GM13977 (cell line): ENCODE results near the gene SCYL2.
"Not testable (repeated sequence)": the region's sequence is repeated elsewhere in the genome, so short reads cannot be mapped to it uniquely, and the experiment has no call there.

Experiments used
- DNase-seq: peaks from one replicate; pipeline ENCODE4 v3.0.0; 2012; ENCODE audit warnings: low spot score
- in situ Hi-C: fragments of 300-500 bp; cut with MboI; formaldehyde crosslinking; loops from one replicate; pipeline ENCODE4 v1.12.0; 2022; ENCODE audit warnings: low sequenced_read_pairs, low pct_unique_long_range_greater_than_20kb, mixed read lengths, inconsistent platforms; ENCODE audit not compliant: unreplicated experiment
- TF ChIP-seq, protein P1 (sequence below): IDR thresholded peaks from 2 replicates; pipeline ENCODE4 v1.5.1; 2012; ENCODE audit warnings: mild to moderate bottlenecking, control low read depth; ENCODE audit not compliant: insufficient read depth; ENCODE audit errors: extremely low read depth, missing control alignments

The SCYL2 gene, protein sequence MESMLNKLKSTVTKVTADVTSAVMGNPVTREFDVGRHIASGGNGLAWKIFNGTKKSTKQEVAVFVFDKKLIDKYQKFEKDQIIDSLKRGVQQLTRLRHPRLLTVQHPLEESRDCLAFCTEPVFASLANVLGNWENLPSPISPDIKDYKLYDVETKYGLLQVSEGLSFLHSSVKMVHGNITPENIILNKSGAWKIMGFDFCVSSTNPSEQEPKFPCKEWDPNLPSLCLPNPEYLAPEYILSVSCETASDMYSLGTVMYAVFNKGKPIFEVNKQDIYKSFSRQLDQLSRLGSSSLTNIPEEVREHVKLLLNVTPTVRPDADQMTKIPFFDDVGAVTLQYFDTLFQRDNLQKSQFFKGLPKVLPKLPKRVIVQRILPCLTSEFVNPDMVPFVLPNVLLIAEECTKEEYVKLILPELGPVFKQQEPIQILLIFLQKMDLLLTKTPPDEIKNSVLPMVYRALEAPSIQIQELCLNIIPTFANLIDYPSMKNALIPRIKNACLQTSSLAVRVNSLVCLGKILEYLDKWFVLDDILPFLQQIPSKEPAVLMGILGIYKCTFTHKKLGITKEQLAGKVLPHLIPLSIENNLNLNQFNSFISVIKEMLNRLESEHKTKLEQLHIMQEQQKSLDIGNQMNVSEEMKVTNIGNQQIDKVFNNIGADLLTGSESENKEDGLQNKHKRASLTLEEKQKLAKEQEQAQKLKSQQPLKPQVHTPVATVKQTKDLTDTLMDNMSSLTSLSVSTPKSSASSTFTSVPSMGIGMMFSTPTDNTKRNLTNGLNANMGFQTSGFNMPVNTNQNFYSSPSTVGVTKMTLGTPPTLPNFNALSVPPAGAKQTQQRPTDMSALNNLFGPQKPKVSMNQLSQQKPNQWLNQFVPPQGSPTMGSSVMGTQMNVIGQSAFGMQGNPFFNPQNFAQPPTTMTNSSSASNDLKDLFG

DNA sequence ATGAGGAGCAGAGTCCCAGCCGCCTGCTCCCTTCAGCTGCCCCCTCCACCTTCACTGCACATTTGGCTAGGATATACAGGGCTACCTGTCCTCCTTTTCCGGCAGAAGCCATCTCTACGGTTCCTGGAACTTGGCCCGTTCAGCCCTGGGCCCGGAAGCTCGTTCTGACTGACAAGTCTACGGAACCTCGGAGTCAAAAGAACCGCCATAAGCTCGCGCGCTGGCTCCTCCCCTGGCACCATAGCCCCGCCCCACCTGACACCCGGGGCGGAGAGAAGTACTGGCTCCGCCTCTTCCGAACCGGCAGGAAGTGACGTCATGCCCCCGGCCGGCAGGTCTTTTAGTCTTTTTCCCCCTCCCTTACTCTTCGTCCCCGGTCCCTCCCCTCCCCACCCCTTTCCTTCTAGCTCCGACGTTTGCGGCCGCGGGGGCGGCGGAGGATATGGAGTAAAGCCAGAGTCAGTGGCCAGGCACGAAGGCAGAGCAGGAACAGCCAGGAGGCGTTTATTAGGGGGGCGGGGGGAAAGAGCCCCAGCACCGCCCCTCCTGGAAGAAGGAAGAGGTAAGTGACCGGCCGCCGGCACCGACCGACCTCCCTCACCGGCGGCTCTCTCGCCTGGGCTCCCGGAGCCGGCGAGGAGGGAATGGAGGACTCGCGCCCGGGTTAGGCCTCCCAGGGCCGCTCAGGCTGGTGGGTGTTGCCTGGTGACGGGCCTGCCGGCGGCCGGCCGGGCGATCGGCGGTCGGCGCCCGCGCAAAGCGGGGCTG, at the start of gene SCYL2, which contains the start of gene DEPDC4:
Gene SCYL2 (plus strand): TSS at position 343 of the 768 bp plus-strand sequence. CDS start 15,794 bp downstream, outside the sequence.
Gene DEPDC4 (minus strand): TSS at position 245 of the 768 bp plus-strand sequence. CDS start 3 bp downstream, at position 242.
- in situ Hi-C loops = no loop called here
- TF ChIP-seq, protein P1, sequence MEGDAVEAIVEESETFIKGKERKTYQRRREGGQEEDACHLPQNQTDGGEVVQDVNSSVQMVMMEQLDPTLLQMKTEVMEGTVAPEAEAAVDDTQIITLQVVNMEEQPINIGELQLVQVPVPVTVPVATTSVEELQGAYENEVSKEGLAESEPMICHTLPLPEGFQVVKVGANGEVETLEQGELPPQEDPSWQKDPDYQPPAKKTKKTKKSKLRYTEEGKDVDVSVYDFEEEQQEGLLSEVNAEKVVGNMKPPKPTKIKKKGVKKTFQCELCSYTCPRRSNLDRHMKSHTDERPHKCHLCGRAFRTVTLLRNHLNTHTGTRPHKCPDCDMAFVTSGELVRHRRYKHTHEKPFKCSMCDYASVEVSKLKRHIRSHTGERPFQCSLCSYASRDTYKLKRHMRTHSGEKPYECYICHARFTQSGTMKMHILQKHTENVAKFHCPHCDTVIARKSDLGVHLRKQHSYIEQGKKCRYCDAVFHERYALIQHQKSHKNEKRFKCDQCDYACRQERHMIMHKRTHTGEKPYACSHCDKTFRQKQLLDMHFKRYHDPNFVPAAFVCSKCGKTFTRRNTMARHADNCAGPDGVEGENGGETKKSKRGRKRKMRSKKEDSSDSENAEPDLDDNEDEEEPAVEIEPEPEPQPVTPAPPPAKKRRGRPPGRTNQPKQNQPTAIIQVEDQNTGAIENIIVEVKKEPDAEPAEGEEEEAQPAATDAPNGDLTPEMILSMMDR = no peak
- peak; percentile 91 for DNase-seq

DNA sequence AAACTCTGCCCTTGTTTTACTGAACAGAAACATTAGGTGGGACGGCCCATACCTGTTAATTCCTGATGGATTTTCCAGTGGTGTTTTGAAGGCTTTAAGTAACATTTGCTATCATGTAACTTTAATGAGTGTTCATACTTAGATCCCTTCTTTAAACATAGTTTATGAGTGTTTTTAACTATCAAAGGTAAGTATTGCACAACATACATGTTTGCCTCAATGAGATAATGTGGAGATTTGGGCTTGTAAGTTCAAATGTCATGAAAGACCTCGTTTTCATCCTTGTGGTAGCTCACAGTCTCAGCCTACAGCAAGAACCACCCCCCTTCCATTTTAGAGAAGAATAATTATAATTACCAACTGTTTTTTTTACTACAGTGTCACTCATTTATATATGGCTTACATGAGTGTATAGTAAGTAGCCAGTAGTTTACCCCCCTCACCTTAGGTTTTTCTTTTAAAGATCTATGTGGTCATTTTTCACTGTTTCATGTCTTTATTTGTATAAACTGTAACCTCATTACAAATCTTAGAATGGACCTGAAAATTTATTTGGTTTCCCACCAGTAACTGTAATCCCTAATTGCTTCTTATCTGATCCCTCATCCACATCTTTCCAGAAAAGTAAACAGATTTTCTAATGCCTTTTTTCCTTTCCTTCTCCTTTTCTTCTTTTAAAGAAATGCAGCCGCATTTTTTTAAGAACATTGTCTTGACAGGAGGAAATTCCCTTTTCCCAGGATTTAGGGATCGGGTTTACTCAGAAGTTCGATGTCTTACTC, 47.5 kb upstream of the SCYL2 start:
- no peak for DNase-seq
- in situ Hi-C loops = no loop called here
- TF ChIP-seq, protein P1 = no peak

DNA sequence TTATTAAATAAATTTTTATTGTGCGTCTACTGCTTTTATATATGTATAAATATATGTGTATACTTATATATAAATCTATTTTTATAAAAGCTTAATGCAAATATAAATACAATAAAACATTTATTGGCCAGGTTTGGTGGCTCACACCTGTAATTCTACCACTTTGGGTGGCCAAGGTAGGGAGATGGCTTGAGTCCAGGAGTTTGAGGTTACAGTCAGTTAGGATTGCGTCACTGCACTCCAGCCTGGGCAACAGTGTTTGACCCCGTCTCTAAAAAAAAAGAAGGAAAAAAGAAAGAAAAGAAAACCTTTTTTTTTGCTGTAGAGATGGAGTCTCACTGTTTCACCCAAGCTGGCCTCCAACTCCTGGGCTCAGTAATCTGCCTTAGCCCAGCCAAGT, 45.5 kb upstream of the SCYL2 start:
- TF ChIP-seq, protein P1 = no peak
- DNase-seq = no peak
- in situ Hi-C loops = no loop called here

DNA sequence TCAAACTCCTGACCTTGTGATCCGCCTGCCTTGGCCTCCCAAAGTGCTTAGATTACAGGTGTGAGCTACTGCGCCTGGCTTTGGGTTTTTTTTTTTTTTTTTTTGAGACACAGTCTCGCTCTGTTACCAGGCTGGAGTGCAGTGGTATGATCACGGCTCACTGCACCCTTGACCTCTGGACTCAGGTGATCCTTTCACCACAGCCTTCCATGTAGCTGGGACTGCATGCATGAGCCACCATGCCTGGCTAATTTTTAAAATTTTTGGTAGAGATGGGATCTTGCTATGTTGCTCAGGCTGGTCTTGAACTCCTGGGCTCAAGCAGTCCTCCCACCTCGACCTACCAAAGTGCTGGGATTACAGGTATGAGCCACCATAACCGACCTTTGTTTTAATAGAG, 44.8 kb upstream of the SCYL2 start:
- in situ Hi-C loops = not testable (repeated sequence)

DNA sequence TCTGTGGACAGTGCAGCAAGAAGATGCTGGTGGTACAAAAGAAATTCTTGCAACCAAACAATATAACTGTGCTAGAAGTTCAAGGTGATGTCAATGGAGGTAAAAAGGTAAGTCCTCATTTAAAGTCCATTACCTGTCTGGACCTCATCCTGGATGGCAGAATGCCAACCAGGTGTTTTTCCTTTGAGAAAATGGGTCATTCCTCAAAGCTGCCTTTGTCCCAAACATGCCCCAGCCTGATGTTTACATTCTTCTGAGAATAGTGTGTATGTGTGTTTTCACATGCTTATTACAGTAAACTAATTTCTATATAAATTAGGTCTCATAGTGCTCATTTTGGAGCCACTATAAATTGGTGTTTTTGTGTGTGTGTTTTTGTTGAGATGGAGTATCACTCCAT, 41.5 kb upstream of the SCYL2 start:
- in situ Hi-C loops = loop anchor here (25.0 kb wide), 2 partner anchors 337 to 512 kb away; partner anchors contain the start of gene GAS2L3
- TF ChIP-seq, protein P1 = no peak
- DNase-seq = no peak

More for the DNA sequence above, 44.8 kb upstream of the SCYL2 start:
- not testable (repeated sequence) for DNase-seq

DNA sequence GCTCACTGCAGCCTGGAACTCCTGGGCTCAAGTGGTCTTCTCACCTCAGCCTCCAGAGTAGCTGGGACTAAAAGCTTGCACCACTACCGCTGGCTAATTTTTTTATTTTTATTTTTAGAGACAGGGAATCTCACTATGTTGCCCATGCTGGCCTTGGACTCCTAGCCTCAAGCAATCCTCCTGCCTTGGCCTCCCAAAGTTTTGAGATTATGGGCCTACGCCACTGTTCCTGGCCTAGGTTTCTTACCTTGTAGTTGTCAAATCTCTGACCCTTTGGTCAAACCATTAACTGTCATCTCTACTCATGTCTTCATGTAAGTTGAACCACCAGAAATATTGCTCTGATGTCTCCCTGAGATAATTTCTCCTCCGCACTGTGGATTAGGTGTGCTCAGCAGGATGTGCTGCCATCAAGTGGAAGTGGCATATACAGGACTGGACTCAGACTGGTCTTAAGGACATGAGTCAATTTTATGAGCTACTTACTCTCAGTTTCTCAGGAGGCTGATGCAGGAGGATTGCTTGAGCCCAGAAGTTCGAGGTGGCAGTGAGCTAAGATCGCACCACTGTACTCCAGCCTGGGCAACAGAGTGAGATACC, 37.8 kb upstream of the SCYL2 start:
- TF ChIP-seq, protein P1 = peak; percentile 16
- in situ Hi-C loops = loop anchor here (25.0 kb wide), 2 partner anchors 333 to 508 kb away; partner anchors contain the start of gene GAS2L3

More for the DNA sequence above, 37.8 kb upstream of the SCYL2 start:
- DNase-seq = no peak
